ENCODE data around the gene TOP2B.

TOP2B gene

GRCh38 chr3:25673738-25674298 is 9.1 kb upstream of the TOP2B start:
- no peak for DNase-seq (ENCODE audit: low read depth in 2 of 2)

- peak in 1 of 2 donors; percentile 1 for DNase-seq (ENCODE audit: low read depth in 2 of 2)
Observed at GRCh38 chr3:25665315-25666280, 891 bp upstream of the TOP2B start.

GRCh38 chr3:25663869-25664811 is 567 bp downstream of the TOP2B start:
- DNase-seq (ENCODE audit: low read depth in 2 of 2) = peak; percentile 30 to 41

GRCh38 chr3:25663347-25663868 is 1.3 kb downstream of the TOP2B start:
- no peak for DNase-seq (ENCODE audit: low read depth in 2 of 2)

GRCh38 chr3:25662736-25663320 is 1.9 kb downstream of the TOP2B start:
- no peak for DNase-seq (ENCODE audit: low read depth in 2 of 2)

- no peak for DNase-seq (ENCODE audit: low read depth in 2 of 2)
Observed at GRCh38 chr3:25661694-25662437, 2.8 kb downstream of the TOP2B start.

- no peak for DNase-seq (ENCODE audit: low read depth in 2 of 2)
Observed at GRCh38 chr3:25658836-25659235, 5.9 kb downstream of the TOP2B start.

GRCh38 chr3:25657293-25657692 is 7.4 kb downstream of the TOP2B start:
- no peak for DNase-seq (ENCODE audit: low read depth in 2 of 2)

GRCh38 chr3:25655659-25656058 is 9.0 kb downstream of the TOP2B start:
- no peak for DNase-seq (ENCODE audit: low read depth in 2 of 2)

- no peak for DNase-seq (ENCODE audit: low read depth in 2 of 2)
Observed at GRCh38 chr3:25654576-25654975, 10.1 kb downstream of the TOP2B start.

GRCh38 chr3:25653322-25653721 is 11.4 kb downstream of the TOP2B start:
- no peak for DNase-seq (ENCODE audit: low read depth in 2 of 2)

GRCh38 chr3:25652921-25653320 is 11.8 kb downstream of the TOP2B start:
- DNase-seq (ENCODE audit: low read depth in 2 of 2) = no peak

- DNase-seq (ENCODE audit: low read depth in 2 of 2) = no peak
Observed at GRCh38 chr3:25648925-25649830, 15.5 kb downstream of the TOP2B start.

GRCh38 chr3:25648107-25648535 is 16.6 kb downstream of the TOP2B start:
- DNase-seq (ENCODE audit: low read depth in 2 of 2) = peak; percentile 48 to 77

- no peak for DNase-seq (ENCODE audit: low read depth in 2 of 2)
Observed at GRCh38 chr3:25635038-25635437, 29.7 kb downstream of the TOP2B start.

GRCh38 chr3:25633919-25634318 is 30.8 kb downstream of the TOP2B start:
- DNase-seq (ENCODE audit: low read depth in 2 of 2) = no peak

- DNase-seq (ENCODE audit: low read depth in 2 of 2) = no peak
Observed at GRCh38 chr3:25631989-25632388, 32.7 kb downstream of the TOP2B start.

GRCh38 chr3:25621087-25621486 is 43.6 kb downstream of the TOP2B start:
- DNase-seq (ENCODE audit: low read depth in 2 of 2) = no peak

- DNase-seq (ENCODE audit: low read depth in 2 of 2) = no peak
Observed at GRCh38 chr3:25620493-25620892, 44.2 kb downstream of the TOP2B start.

- no peak for DNase-seq (ENCODE audit: low read depth in 2 of 2)
Observed at GRCh38 chr3:25619382-25619781, 45.3 kb downstream of the TOP2B start.

Data from stimulated activated CD8-positive, alpha-beta memory T cell treated with anti-CD3 and anti-CD28 coated beads, Interleukin-7, amount 100 ng/mL, for 1 hour (primary cell).